ENCODE measurements around the gene PTPN13.

DNA sequence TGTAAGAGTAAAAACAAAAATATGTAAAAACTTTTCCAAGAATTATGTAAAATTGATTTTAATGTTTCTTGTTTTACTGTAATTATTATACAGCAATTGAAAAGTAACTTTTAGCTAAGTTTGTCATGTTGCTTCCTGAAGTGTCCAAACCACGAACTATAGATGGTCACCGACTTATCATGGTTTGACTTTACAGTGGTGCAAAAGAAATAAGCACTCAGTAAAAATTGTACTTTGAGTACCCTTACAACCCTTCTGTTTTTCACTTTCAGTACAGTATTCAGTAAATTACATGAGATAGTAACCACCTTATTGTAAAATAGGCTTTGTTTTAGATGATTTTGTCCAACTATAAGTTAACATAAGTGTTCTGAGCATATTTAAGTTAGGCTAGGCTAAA, 161.3 kb downstream of the PTPN13 start:
- TF ChIP-seq, protein P1, sequence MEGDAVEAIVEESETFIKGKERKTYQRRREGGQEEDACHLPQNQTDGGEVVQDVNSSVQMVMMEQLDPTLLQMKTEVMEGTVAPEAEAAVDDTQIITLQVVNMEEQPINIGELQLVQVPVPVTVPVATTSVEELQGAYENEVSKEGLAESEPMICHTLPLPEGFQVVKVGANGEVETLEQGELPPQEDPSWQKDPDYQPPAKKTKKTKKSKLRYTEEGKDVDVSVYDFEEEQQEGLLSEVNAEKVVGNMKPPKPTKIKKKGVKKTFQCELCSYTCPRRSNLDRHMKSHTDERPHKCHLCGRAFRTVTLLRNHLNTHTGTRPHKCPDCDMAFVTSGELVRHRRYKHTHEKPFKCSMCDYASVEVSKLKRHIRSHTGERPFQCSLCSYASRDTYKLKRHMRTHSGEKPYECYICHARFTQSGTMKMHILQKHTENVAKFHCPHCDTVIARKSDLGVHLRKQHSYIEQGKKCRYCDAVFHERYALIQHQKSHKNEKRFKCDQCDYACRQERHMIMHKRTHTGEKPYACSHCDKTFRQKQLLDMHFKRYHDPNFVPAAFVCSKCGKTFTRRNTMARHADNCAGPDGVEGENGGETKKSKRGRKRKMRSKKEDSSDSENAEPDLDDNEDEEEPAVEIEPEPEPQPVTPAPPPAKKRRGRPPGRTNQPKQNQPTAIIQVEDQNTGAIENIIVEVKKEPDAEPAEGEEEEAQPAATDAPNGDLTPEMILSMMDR (conservative IDR thresholded peaks at IDR 0.05), result no peak
- no peak for TF ChIP-seq ZFX (IDR thresholded peaks at IDR 0.05)
